Adrenal gland (tissue), 5 donors: ENCODE data around the gene POGZ.
"Not testable (repeated sequence)": the region's sequence is repeated elsewhere in the genome, so short reads cannot be mapped to it uniquely, and the experiment has no call there.

ENCODE experiments used
- POLR2A ChIP-seq, 2 donors: fragments of 450-650 bp; IDR thresholded peaks; one replicate each; pipeline ENCODE4 v1.6.1; 2017; ENCODE audit warnings: antibody characterized with exemption in 2 of 2, mild to moderate bottlenecking in 2 of 2, moderate library complexity in 1 of 2
- TF ChIP-seq, protein P1 (sequence below), 6 experiments: fragments of 450-650 bp in 4 of 6; fragments of 200-600 bp in 2 of 6; sonication (generic) in 1 of 6; IDR thresholded peaks; 1 replicate in 5 of 6; 2 replicates in 1 of 6; pipeline versions ENCODE4 v1.5.1 to v1.8.0; 2016 to 2021; ENCODE audit warnings: antibody characterized with exemption in 6 of 6, mild to moderate bottlenecking in 2 of 6, moderate library complexity in 1 of 6
- donor health status: DM: no; HTN: no; CAD: no.

DNA sequence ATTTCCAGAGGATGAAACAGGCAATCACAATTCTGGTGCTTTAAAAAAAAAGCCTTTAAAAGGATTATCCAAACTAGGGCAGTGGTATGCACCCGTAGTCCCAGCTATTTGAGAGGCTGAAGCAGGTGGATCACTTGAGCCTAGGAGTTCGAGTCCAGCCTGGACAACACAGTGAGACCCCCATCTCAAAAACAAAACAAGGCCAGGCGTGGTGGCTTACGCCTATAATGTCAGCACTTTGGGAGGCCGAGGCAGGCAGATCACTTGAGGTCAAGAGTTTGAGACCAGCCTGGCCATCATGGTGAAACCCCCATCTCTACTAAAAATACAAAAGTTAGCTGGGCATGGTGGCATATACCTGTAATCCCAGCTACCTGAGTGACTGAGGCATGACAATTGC, 25.5 kb downstream of the POGZ start:
- TF ChIP-seq, protein P1, sequence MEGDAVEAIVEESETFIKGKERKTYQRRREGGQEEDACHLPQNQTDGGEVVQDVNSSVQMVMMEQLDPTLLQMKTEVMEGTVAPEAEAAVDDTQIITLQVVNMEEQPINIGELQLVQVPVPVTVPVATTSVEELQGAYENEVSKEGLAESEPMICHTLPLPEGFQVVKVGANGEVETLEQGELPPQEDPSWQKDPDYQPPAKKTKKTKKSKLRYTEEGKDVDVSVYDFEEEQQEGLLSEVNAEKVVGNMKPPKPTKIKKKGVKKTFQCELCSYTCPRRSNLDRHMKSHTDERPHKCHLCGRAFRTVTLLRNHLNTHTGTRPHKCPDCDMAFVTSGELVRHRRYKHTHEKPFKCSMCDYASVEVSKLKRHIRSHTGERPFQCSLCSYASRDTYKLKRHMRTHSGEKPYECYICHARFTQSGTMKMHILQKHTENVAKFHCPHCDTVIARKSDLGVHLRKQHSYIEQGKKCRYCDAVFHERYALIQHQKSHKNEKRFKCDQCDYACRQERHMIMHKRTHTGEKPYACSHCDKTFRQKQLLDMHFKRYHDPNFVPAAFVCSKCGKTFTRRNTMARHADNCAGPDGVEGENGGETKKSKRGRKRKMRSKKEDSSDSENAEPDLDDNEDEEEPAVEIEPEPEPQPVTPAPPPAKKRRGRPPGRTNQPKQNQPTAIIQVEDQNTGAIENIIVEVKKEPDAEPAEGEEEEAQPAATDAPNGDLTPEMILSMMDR (IDR thresholded peaks at IDR 0.05), result not testable (repeated sequence)
- not testable (repeated sequence) for TF ChIP-seq POLR2A (IDR thresholded peaks at IDR 0.05)
